ENCODE data around the gene TRIM17. TPM values are rescaled to one million over a fixed set of nuclear protein-coding genes. Genes with fewer than 3 reads are reported as not detected.

Gene TRIM17
- total RNA-seq, 4 donors from 2014 or later = not detected

- Histone ChIP-seq H3K27me3 (peaks cover 38% of the 10 kb centered on the region), H3K4me3 (no peak overlapping the region), H3K27ac (no peak overlapping the region), H3K4me1 (peaks cover 10 to 18% (median 11%) of the 10 kb centered on the region in 4 donors), H3K36me3 (no peaks in the 10 kb centered on the region), H3K9me3 (no peaks in the 10 kb centered on the region)
- intact Hi-C loops (cut with DNase I; ENCODE audit: low total_unique reads) (no loop called here), in situ Hi-C loops (cut with MboI; ENCODE audit: low pct_ligation_motif_present in 1 of 4, low pct_unique_long_range_greater_than_20kb in 1 of 4, low sequenced_read_pairs in 3 of 4) (no loop called here)
- 76% methylated on average over 7 of the region's 7 CpGs; no CpG with 5 or more reads in 1 of the 2 donors for WGBS, 2 donors (ENCODE audit: low coverage in 1 of 2)
- DNase-seq = no peak
- TF ChIP-seq POLR2A (IDR thresholded peaks at IDR 0.05) (no peak), POLR2AphosphoS5 (IDR thresholded peaks at IDR 0.05) (no peak)
These were observed 1.4 kb downstream of the TRIM17 start for GRCh38 chr1:228415221-228415620.

GRCh38 chr1:228414511-228415211 is 2.0 kb downstream of the TRIM17 start:
- Histone ChIP-seq H3K27me3 (peaks cover 38% of the 10 kb centered on the region), H3K36me3 (no peaks in the 10 kb centered on the region), H3K27ac (no peak overlapping the region), H3K4me3 (no peak overlapping the region), H3K4me1 (peaks cover 10 to 18% (median 11%) of the 10 kb centered on the region in 4 donors), H3K9me3 (no peaks in the 10 kb centered on the region)
- intact Hi-C loops (cut with DNase I; ENCODE audit: low total_unique reads) (no loop called here), in situ Hi-C loops (cut with MboI; ENCODE audit: low pct_ligation_motif_present in 1 of 4, low pct_unique_long_range_greater_than_20kb in 1 of 4, low sequenced_read_pairs in 3 of 4) (no loop called here)
- no peak for TF ChIP-seq POLR2A (IDR thresholded peaks at IDR 0.05)
- no peak for TF ChIP-seq POLR2AphosphoS5 (IDR thresholded peaks at IDR 0.05)
- TF ChIP-seq CTCF (IDR thresholded peaks at IDR 0.05) = no peak
- no peak for TF ChIP-seq EP300 (IDR thresholded peaks at IDR 0.05; ENCODE audit: low read depth)
- 83 to 91% methylated on average over 5 to 24 of the region's 25 CpGs for WGBS, 2 donors (ENCODE audit: low coverage in 1 of 2)
- DNase-seq = no peak

- H3K4me3 ChIP-seq = no peak overlapping the region
- no peak for DNase-seq
- no peaks in the 10 kb centered on the region for H3K36me3 ChIP-seq
- in situ Hi-C loops (cut with MboI; ENCODE audit: low pct_ligation_motif_present in 1 of 4, low pct_unique_long_range_greater_than_20kb in 1 of 4, low sequenced_read_pairs in 3 of 4) (no loop called here), intact Hi-C loops (cut with DNase I; ENCODE audit: low total_unique reads) (no loop called here)
- no peak for TF ChIP-seq POLR2AphosphoS5 (IDR thresholded peaks at IDR 0.05)
- no peak for TF ChIP-seq CTCF (IDR thresholded peaks at IDR 0.05)
- TF ChIP-seq POLR2A (IDR thresholded peaks at IDR 0.05) = no peak
- TF ChIP-seq EP300 (IDR thresholded peaks at IDR 0.05; ENCODE audit: low read depth) = no peak
- H3K27ac ChIP-seq = no peak overlapping the region
- no peaks in the 10 kb centered on the region for H3K9me3 ChIP-seq
- WGBS, 2 donors (ENCODE audit: low coverage in 1 of 2) = 81 to 89% methylated on average over 2 to 10 of the region's 10 CpGs
- peaks cover 38% of the 10 kb centered on the region for H3K27me3 ChIP-seq
- peaks cover 10 to 19% (median 11%) of the 10 kb centered on the region in 4 donors for H3K4me1 ChIP-seq
These were observed 3.2 kb downstream of the TRIM17 start for GRCh38 chr1:228413241-228414010.

GRCh38 chr1:228411548-228412430 is 4.9 kb downstream of the TRIM17 start:
- Histone ChIP-seq H3K27me3 (peaks cover 23% of the 10 kb centered on the region), H3K4me1 (peaks cover 10 to 26% (median 18%) of the 10 kb centered on the region in 4 donors), H3K4me3 (no peak overlapping the region), H3K27ac (no peak overlapping the region), H3K9me3 (no peaks in the 10 kb centered on the region), H3K36me3 (no peaks in the 10 kb centered on the region)
- intact Hi-C loops (cut with DNase I; ENCODE audit: low total_unique reads) = no loop called here
- WGBS, 2 donors (ENCODE audit: low coverage in 1 of 2) = 92% methylated on average over 9 of the region's 9 CpGs; no CpG with 5 or more reads in 1 of the 2 donors
- TF ChIP-seq CTCF (IDR thresholded peaks at IDR 0.05) (no peak), POLR2AphosphoS5 (IDR thresholded peaks at IDR 0.05) (no peak), EP300 (IDR thresholded peaks at IDR 0.05; ENCODE audit: low read depth) (no peak), POLR2A (IDR thresholded peaks at IDR 0.05) (no peak)
- in situ Hi-C loops (cut with MboI; ENCODE audit: low pct_ligation_motif_present in 1 of 4, low pct_unique_long_range_greater_than_20kb in 1 of 4, low sequenced_read_pairs in 3 of 4) = no loop called here
- DNase-seq = no peak
